Activated CD4-positive, alpha-beta T cell treated with anti-CD3 and anti-CD28 coated beads, Interleukin-2, amount 10 ng/mL, durations not matched to agents 7 days and 5 days (primary cell): ENCODE results near the gene PNISR. TPM values are rescaled to one million over a fixed set of nuclear protein-coding genes. Genes with fewer than 3 reads are reported as not detected.
A peak's percentile ranks its signal among the peaks of the same experiment; 100 is the strongest.
"Not testable (repeated sequence)": the region's sequence is repeated elsewhere in the genome, so short reads cannot be mapped to it uniquely, and the experiment has no call there.

Experiments used
- CTCF ChIA-PET: fragments of 350-600 bp; sonication (Branson Sonifier 250); formaldehyde crosslinking; loops from one replicate; lab custom pipeline; 2021; ENCODE audit warnings: antibody characterized with exemption; lab: Charles Lee
- POLR2A ChIA-PET: fragments of 350-600 bp; sonication (Branson Sonifier 250); formaldehyde crosslinking; loops from one replicate; lab custom pipeline; 2021; ENCODE audit warnings: antibody characterized with exemption; lab: Charles Lee
- DNase-seq: peaks from one replicate; pipeline ENCODE4 v3.0.0-alpha.2; 2020
- H3K27ac Mint-ChIP-seq: one replicate; pipeline ENCODE4 v1.8.0; 2021; ENCODE audit warnings: mild to moderate bottlenecking, moderate library complexity, mixed read lengths
- H3K27me3 Mint-ChIP-seq: one replicate; pipeline ENCODE4 v1.8.0; 2021; ENCODE audit warnings: mixed read lengths
- H3K36me3 Mint-ChIP-seq: one replicate; pipeline ENCODE4 v1.8.0; 2021; ENCODE audit warnings: low read depth, mixed read lengths
- H3K4me1 Mint-ChIP-seq: one replicate; pipeline ENCODE4 v1.8.0; 2021; ENCODE audit warnings: mixed read lengths
- H3K4me3 Mint-ChIP-seq: one replicate; pipeline ENCODE4 v1.8.0; 2021; ENCODE audit warnings: mild to moderate bottlenecking, moderate library complexity, mixed read lengths
- H3K9me3 Mint-ChIP-seq: one replicate; pipeline ENCODE4 v1.8.0; 2021; ENCODE audit warnings: mixed read lengths
- total RNA-seq, 2 experiments: library from RNA; stranded (reverse); gene quantifications; one replicate each; pipeline ENCODE4 v1.2.3, GENCODE V29; 2021

Gene PNISR, protein sequence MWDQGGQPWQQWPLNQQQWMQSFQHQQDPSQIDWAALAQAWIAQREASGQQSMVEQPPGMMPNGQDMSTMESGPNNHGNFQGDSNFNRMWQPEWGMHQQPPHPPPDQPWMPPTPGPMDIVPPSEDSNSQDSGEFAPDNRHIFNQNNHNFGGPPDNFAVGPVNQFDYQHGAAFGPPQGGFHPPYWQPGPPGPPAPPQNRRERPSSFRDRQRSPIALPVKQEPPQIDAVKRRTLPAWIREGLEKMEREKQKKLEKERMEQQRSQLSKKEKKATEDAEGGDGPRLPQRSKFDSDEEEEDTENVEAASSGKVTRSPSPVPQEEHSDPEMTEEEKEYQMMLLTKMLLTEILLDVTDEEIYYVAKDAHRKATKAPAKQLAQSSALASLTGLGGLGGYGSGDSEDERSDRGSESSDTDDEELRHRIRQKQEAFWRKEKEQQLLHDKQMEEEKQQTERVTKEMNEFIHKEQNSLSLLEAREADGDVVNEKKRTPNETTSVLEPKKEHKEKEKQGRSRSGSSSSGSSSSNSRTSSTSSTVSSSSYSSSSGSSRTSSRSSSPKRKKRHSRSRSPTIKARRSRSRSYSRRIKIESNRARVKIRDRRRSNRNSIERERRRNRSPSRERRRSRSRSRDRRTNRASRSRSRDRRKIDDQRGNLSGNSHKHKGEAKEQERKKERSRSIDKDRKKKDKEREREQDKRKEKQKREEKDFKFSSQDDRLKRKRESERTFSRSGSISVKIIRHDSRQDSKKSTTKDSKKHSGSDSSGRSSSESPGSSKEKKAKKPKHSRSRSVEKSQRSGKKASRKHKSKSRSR
- 100 to 1,000 TPM; 138 to 143 TPM for total RNA-seq

DNA sequence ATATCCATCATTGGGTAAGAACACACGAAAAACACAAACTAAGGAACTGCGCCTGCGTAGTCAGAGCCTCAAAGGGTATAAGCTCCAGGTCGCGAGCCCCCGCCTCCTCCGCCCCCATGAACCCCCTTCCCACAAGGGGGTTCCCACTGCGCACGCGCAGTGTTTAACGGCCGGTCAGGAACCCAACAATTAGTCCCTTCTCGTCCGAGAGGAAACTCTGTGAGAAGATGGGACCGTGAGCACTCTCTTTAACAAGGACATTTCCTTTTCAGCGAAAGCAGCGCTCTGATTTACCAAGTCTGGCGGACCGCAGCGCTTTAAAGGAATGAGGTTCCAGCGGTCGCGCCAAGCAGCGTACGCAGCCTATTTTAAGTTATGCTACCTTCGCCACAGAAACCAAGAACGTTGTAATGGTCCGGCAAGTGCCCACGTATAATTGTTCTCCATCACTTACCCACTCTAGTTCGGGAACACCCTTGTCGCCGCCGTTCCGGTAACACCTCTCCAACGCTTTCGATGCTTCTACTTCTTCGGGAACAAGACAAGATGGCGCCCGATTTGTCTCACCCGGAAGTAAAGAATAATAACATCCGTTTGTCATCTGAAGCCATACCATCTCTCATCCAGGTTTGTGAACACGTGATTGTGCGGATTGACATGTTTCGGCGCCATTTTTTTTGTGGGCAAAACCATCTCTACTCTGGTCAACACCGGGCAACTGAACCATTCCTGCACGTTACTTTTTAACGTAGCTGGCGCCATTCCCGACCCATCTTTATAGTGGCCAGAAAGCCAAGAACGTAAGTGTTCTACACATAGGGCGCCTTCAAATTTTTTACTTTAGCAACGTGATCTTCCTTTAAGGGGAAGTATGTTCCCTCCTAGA lies at the start of gene PNISR:
TSS of gene PNISR (minus strand) at position 548 of the 886 bp plus-strand sequence. CDS start 10,649 bp downstream, outside the sequence.
- ChIA-PET POLR2A (interaction anchor here (0.6 kb wide), 2 partner anchors 10 to 11 kb away, joined by 3 to 4 read pairs; no protein-coding TSS in a partner anchor), CTCF (interaction anchor here (0.6 to 1.1 kb wide), 4 partner anchors 17 to 378 kb away, joined by 3 read pairs; no protein-coding TSS in a partner anchor)
- Mint-ChIP-seq H3K27me3 (no peaks in the 10 kb centered on the region), H3K27ac (peak within 1 kb of the TSS; percentile 99), H3K4me1 (peaks cover 55% of the 10 kb centered on the region), H3K9me3 (no peaks in the 10 kb centered on the region), H3K4me3 (peak within 1 kb of the TSS; percentile 88), H3K36me3 (peaks cover 27% of the 10 kb centered on the region)
- DNase-seq, result peak; percentile 94

DNA sequence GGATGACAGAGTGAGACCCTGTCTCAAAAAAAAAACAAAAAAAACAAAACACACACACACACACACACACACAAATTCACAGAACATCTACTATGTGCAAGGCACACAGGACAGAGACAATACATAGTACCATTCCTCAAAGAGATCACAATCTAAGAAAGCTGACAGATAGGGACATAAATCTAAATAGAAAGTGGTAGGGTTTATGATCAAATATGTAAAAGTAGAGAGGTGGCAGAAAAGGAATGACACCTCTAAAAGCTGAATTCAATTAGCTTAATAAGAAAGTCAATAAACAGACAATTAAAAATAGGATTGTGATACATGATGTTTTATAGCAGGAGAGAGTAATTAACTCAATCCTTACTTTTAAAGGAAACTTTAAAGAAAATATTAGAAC lies 48.6 kb upstream of the PNISR start:
- Mint-ChIP-seq H3K4me3 (no peak overlapping the region), H3K4me1 (no peaks in the 10 kb centered on the region), H3K36me3 (peaks cover 5% of the 10 kb centered on the region), H3K27me3 (no peaks in the 10 kb centered on the region), H3K27ac (no peak overlapping the region), H3K9me3 (no peaks in the 10 kb centered on the region)
- POLR2A ChIA-PET, result no interaction called here
- no peak for DNase-seq
- CTCF ChIA-PET, result interaction anchor here (0.6 to 1.0 kb wide), 2 partner anchors 47 to 55 kb away, joined by 3 read pairs; no protein-coding TSS in a partner anchor

DNA sequence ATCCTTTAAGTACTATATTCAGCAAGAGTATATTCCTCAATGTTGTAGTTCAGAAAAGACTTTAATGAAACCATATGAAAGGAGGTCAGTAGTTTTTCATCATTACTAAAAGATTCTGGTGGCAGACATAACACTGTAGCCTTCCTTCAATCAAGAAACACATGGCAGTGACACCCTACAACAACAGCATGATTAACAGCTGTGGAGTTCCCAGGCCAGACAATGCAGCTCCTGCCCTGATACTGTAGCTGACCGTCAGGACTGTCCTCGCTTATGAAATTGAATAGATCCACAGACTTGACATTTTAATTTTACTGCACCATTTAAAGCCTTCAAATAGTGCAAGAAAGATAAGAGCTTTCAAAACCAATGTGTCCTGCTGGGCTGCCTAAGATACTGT lies 46.5 kb upstream of the PNISR start:
- ChIA-PET CTCF (no interaction called here), POLR2A (no interaction called here)
- Mint-ChIP-seq H3K27ac (no peak overlapping the region), H3K27me3 (no peaks in the 10 kb centered on the region), H3K36me3 (peaks cover 2% of the 10 kb centered on the region), H3K9me3 (no peaks in the 10 kb centered on the region), H3K4me1 (no peaks in the 10 kb centered on the region), H3K4me3 (no peak overlapping the region)
- DNase-seq, result no peak

DNA sequence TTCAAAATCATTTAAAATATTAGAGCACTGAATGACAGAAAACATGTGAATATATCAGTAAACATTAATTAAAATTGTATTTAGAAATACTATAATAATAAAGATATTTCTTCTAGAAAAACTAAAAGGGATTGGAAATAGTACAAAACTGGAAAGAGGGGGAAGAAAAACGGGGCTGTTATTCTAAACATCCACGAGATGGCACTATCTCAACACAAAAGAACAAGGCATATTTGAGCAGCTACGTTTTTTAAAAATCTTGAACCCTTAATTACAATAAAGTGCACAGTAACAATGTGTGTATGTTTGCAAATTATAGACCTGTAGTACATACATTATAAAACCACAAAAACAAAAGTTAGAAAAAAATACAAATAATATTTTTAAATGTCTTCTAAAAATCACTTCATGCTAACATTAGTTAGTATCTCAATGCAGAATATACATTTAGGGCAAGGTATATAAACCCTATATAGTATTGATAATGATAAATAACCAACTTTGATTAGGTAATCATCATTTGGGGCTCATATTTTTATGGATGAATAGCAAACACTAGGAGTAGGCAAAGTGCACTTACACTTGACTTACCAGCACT lies 42.5 kb upstream of the PNISR start:
- Mint-ChIP-seq H3K27me3 (no peaks in the 10 kb centered on the region), H3K4me3 (no peak overlapping the region), H3K36me3 (no peaks in the 10 kb centered on the region), H3K4me1 (no peaks in the 10 kb centered on the region), H3K27ac (no peak overlapping the region), H3K9me3 (no peaks in the 10 kb centered on the region)
- peak; percentile 13 for DNase-seq
- POLR2A ChIA-PET, result interaction anchor here (1.0 kb wide), 1 partner anchor 278 kb away, joined by 3 read pairs; no protein-coding TSS in a partner anchor
- CTCF ChIA-PET, result interaction anchor here (1.0 kb wide), 1 partner anchor 38 kb away, joined by 3 read pairs; no protein-coding TSS in a partner anchor

DNA sequence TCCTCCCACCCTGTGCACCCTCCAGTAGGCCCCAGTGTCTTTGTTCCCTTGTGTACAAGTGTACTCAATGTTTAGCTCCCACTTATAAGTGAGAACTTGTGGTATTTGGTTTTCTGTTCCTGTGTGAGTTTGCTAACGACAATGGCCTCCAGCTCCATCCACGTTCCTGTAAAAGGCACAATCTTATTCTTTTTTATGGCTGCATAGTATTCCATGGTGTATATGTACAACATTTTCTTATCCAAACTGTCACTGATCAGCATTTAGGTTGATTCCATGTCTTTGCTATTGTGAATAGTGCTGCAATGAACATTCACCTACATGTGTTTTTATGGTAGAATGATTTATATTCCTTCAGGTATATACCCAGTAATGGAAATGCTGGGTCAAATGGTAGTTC lies 34.0 kb upstream of the PNISR start:
- CTCF ChIA-PET, H3K4me3 Mint-ChIP-seq, POLR2A ChIA-PET, H3K9me3 Mint-ChIP-seq, DNase-seq, H3K4me1 Mint-ChIP-seq, H3K27ac Mint-ChIP-seq, H3K27me3 Mint-ChIP-seq: not testable (repeated sequence)
- H3K36me3 Mint-ChIP-seq, result peaks cover 14% of the 10 kb centered on the region

DNA sequence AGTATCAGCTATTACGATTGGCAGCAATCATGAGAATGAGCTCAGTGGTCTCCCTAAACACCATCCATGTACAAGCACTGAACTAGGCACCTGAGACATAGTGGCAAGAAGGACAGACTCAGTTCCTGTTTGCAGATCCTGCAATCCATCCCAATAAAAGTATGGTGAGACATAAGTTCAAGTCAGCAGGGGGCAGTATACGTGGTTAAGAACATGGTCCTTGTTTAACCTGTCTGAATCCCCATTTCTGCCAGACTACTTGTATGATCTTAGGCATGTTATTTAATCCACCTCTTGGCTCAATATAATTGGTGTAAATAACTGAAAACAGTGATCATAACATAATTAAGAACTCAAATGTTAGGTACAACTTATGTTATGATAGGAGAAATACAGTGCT lies 33.2 kb upstream of the PNISR start:
- Mint-ChIP-seq H3K36me3 (peaks cover 15% of the 10 kb centered on the region), H3K27ac (no peak overlapping the region), H3K4me3 (no peak overlapping the region), H3K27me3 (no peaks in the 10 kb centered on the region), H3K9me3 (peaks cover 8% of the 10 kb centered on the region), H3K4me1 (no peaks in the 10 kb centered on the region)
- ChIA-PET CTCF (no interaction called here), POLR2A (no interaction called here)
- peak; percentile 8 for DNase-seq

DNA sequence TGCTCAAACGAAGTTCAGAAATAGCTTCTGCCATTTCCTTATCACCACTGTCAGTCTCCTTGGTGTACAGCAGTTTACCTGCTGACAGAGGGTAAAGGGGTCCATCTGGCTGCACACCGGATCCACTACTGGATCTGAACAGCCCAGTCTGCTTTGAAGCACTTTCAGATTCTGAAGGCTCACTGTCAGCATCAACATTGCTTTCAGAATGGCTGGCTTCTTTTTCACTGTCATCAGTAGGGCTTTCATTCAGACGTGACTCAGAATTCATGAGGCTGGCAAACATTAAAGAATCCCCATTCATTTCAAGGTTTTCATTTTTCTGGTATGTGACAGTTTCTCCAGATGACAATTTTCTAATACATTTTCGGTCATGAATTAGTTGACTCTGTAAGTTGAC lies 21.0 kb upstream of the PNISR start:
- Mint-ChIP-seq H3K36me3 (peaks cover 30% of the 10 kb centered on the region), H3K27ac (no peak overlapping the region)
- CTCF ChIA-PET, result no interaction called here

DNA sequence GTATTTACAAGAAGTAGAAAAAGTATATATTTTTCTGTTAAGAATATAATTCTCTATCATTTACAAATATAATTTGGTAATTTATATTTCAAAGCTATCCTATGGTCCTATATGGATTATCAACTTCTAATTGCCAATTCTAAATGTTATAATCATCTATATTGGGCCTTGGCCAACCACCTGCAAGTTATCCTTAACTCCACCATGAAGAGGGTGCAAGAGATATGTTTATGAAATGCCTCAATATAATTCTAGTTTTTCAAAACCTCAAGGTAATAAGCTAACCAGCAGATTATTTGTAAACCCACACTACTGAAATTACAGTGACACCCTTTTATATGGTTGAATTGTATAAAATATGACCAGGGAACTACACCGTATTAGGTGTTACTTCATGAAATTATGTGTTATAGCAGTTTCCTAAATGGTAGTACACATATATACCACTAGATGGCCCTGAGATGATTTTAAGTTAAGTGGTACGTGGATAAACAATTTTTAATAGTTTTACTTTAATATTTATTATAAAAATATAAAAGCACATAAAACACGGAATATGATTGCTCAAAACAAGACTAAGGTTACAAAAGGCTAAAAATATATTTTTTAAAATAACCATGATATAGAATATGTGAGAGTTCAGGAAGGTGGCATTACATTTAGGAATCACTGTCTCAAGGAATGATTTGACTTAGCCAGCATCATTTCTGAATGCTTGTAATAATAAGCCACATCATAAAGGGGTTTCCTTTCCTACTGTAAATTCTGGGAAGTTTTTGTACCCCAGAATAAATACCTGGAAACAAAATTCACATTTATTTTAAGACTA lies 9.8 kb upstream of the PNISR start:
- Mint-ChIP-seq H3K4me3 (no peak overlapping the region), H3K36me3 (peaks cover 3% of the 10 kb centered on the region), H3K4me1 (no peaks in the 10 kb centered on the region), H3K27me3 (no peaks in the 10 kb centered on the region), H3K9me3 (no peaks in the 10 kb centered on the region), H3K27ac (no peak overlapping the region)
- DNase-seq, result no peak
- CTCF ChIA-PET, result no interaction called here
- POLR2A ChIA-PET, result no interaction called here

More for the DNA sequence above, 21.0 kb upstream of the PNISR start:
- Mint-ChIP-seq H3K27me3 (no peaks in the 10 kb centered on the region), H3K4me3 (no peak overlapping the region), H3K9me3 (peaks cover 23% of the 10 kb centered on the region), H3K4me1 (no peaks in the 10 kb centered on the region)
- POLR2A ChIA-PET, result no interaction called here
- DNase-seq, result no peak

DNA sequence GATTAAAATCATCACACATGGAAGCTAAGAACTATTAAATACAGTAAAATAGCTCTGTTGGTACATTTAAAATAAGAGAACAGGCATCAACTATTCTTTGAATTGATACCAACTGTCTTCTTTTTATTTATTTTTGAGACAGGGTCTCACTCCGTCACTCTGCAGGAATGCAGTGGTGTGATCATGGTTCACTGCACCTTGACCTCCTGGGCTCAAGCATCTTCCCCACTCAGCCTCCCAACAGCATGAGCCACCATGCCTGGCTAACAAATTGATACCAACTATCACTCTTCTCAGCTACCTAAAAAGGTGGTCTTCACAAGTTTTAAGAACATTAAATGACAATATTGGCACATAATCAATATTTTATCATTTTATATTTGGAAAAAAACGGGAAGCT lies 7.8 kb upstream of the PNISR start:
- POLR2A ChIA-PET, result no interaction called here
- no peaks in the 10 kb centered on the region for H3K27me3 Mint-ChIP-seq
- H3K9me3 Mint-ChIP-seq, result no peaks in the 10 kb centered on the region
- peaks cover 3% of the 10 kb centered on the region for H3K36me3 Mint-ChIP-seq
- DNase-seq, result no peak
- H3K4me3 Mint-ChIP-seq, result no peak overlapping the region
- H3K27ac Mint-ChIP-seq, result no peak overlapping the region
- CTCF ChIA-PET, result interaction anchor here (1.2 kb wide), 1 partner anchor 8 kb away, joined by 3 read pairs; no protein-coding TSS in a partner anchor
- peaks cover 3% of the 10 kb centered on the region for H3K4me1 Mint-ChIP-seq

DNA sequence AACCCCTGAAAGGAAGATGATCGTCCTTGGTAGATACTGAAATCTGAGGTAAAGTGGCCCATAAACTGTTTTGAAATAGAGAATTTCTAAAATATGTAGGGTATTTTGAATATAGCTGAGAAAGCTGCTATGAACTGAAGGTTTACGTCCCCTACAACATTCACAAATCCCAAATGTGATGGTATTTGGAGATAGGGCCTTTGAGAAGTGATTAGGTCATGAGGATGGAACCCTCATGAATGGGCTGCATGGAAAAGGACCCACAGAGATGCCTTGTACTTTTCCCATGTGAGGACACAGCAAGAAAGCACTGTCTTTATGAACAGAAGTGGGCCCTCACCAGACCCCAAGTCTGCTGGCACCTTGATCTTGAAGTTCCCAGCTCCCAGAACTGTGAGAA lies 6.8 kb upstream of the PNISR start:
- ChIA-PET CTCF (interaction anchor here (0.6 to 1.2 kb wide), 3 partner anchors 9 to 573 kb away, joined by 3 to 4 read pairs (median 3); no protein-coding TSS in a partner anchor), POLR2A (no interaction called here)
- Mint-ChIP-seq H3K9me3 (no peaks in the 10 kb centered on the region), H3K4me3 (no peak overlapping the region), H3K4me1 (peaks cover 12% of the 10 kb centered on the region), H3K36me3 (peaks cover 5% of the 10 kb centered on the region), H3K27me3 (no peaks in the 10 kb centered on the region), H3K27ac (no peak overlapping the region)
- no peak for DNase-seq

DNA sequence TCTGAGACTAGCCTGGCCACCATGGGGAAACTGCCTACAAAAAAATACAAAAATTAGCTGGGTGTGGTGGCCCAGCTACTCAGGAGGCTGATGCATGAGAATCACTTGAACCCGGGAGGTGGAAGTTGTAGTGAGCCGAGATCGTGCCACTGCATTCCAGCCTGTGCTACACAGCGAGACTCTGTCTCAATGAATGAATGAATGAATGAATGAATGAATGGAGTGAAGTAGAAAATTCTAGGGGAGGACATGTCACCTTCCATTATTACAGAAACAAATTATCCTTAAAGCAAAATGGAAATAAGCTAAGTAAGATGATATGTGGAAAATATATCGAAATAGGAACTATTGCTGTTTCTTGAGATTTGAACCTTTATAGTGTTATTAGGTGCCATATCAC lies 2.9 kb upstream of the PNISR start:
- H3K27me3 Mint-ChIP-seq, result no peaks in the 10 kb centered on the region
- H3K27ac Mint-ChIP-seq, result no peak overlapping the region
- CTCF ChIA-PET, result interaction anchor here (1.5 kb wide), 1 partner anchor 13 kb away, joined by 3 read pairs; no protein-coding TSS in a partner anchor
- no peaks in the 10 kb centered on the region for H3K9me3 Mint-ChIP-seq
- peaks cover 11% of the 10 kb centered on the region for H3K36me3 Mint-ChIP-seq
- no peak for DNase-seq
- H3K4me3 Mint-ChIP-seq, result no peak overlapping the region
- POLR2A ChIA-PET, result no interaction called here
- H3K4me1 Mint-ChIP-seq, result peaks cover 37% of the 10 kb centered on the region
